Fibroblast of gingiva (primary cell): Measurements from ENCODE around the gene TAF1B.
"Not testable (repeated sequence)": the region's sequence is repeated elsewhere in the genome, so short reads cannot be mapped to it uniquely, and the experiment has no call there.

Experiments
- DNase-seq: peaks from one replicate; pipeline ENCODE4 v3.0.0-alpha.2; 2011; ENCODE audit warnings: low read depth

TAF1B gene

GRCh38 chr2:9832586-9832985 lies 10.7 kb upstream of the TAF1B start:
- peak; percentile 80 for DNase-seq

GRCh38 chr2:9835068-9835467 lies 8.2 kb upstream of the TAF1B start:
- DNase-seq = not testable (repeated sequence)

GRCh38 chr2:9836074-9836473 lies 7.2 kb upstream of the TAF1B start:
- no peak for DNase-seq

GRCh38 chr2:9836517-9836916 lies 6.8 kb upstream of the TAF1B start:
- DNase-seq = no peak

GRCh38 chr2:9837451-9837850 lies 5.8 kb upstream of the TAF1B start:
- no peak for DNase-seq

GRCh38 chr2:9838391-9838790 lies 4.9 kb upstream of the TAF1B start:
- no peak for DNase-seq

- no peak for DNase-seq
Measured at GRCh38 chr2:9842487-9843228, 616 bp upstream of the TAF1B start.

- peak; percentile 50 for DNase-seq
Measured at GRCh38 chr2:9844036-9844483, 786 bp downstream of the TAF1B start.

GRCh38 chr2:9844576-9844975 lies 1.3 kb downstream of the TAF1B start:
- peak; percentile 49 for DNase-seq

GRCh38 chr2:9846554-9846953 lies 3.3 kb downstream of the TAF1B start:
- DNase-seq = no peak

GRCh38 chr2:9847140-9847539 lies 3.9 kb downstream of the TAF1B start:
- DNase-seq = no peak

GRCh38 chr2:9852881-9853280 lies 9.6 kb downstream of the TAF1B start:
- no peak for DNase-seq

- DNase-seq = no peak
Measured at GRCh38 chr2:9857814-9858729, 14.8 kb downstream of the TAF1B start.

- DNase-seq = no peak
Measured at GRCh38 chr2:9858730-9859068, 15.4 kb downstream of the TAF1B start.

- not testable (repeated sequence) for DNase-seq
Measured at GRCh38 chr2:9860922-9861580, 17.8 kb downstream of the TAF1B start.

GRCh38 chr2:9867881-9868280 lies 24.6 kb downstream of the TAF1B start:
- DNase-seq = no peak

GRCh38 chr2:9873337-9873736 lies 30.1 kb downstream of the TAF1B start:
- no peak for DNase-seq

GRCh38 chr2:9877026-9877425 lies 33.8 kb downstream of the TAF1B start:
- DNase-seq = no peak

GRCh38 chr2:9877726-9878125 lies 34.5 kb downstream of the TAF1B start:
- DNase-seq = no peak

GRCh38 chr2:9879455-9880194 lies 36.4 kb downstream of the TAF1B start:
- DNase-seq = no peak

GRCh38 chr2:9883897-9884296 lies 40.6 kb downstream of the TAF1B start:
- no peak for DNase-seq

- DNase-seq = no peak
Measured at GRCh38 chr2:9884436-9884835, 41.2 kb downstream of the TAF1B start.
